ENCODE measurements around the gene TSPAN15.

The TSPAN15 gene

DNA sequence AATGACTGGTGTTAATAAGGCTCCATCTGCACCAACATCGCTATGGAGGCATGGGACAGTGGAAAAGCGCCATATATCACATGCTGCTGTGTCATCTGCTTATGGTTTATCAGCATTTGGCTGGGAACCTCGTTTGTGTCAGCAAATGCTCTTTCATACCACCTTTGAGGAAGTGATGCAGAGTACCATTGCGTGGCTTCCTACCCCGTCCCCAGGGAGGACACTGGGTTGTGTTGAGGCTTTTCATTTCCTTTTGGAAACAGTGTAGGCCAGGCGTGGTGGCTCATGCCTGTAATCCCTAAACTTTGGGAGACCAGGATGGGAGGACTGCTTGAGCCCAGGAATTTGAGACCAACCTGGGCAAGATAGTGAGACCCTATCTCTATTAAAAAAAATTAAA lies 41.3 kb upstream of the TSPAN15 start:
- H3K36me3 ChIP-seq (ENCODE audit: insufficient read depth, low read length): no peaks in the 10 kb centered on the region
- peaks cover 18% of the 10 kb centered on the region for H3K4me1 ChIP-seq (ENCODE audit: control insufficient read depth, insufficient read depth, low read length)
- no peaks in the 10 kb centered on the region for H3K27me3 ChIP-seq (ENCODE audit: control insufficient read depth, insufficient read depth, low read length)
- H3K9ac ChIP-seq (ENCODE audit: low read depth, low read length): no peak overlapping the region
- H3K9me3 ChIP-seq (replicated peaks; ENCODE audit: low read length): no peaks in the 10 kb centered on the region
- no peak overlapping the region for H3K4me3 ChIP-seq (ENCODE audit: low read length)
- no peak overlapping the region for H3K4me2 ChIP-seq (ENCODE audit: low read length)

DNA sequence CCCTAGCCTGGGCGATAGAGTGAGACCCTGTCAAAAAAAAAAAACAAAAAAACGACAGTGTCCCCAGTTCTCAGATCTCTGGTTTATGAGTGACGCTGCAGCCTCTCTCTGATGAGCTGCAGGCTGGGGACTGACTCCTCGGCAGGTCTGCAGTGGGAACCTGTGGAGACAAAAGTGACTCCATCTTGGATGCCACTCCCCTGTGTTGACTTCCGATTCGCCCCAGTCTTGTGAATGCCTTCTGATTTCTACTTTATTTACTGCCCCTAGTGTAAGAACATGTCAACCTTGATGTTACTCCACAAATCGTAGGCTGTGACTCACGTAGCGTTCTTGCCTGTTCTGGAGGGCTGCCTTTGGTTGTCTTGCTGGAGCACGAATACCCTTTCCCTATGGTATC lies 40.8 kb upstream of the TSPAN15 start:
- Histone ChIP-seq H3K9me3 (replicated peaks; ENCODE audit: low read length) (no peaks in the 10 kb centered on the region), H3K4me1 (ENCODE audit: control insufficient read depth, insufficient read depth, low read length) (peaks cover 17% of the 10 kb centered on the region), H3K9ac (ENCODE audit: low read depth, low read length) (no peak overlapping the region), H3K27me3 (ENCODE audit: control insufficient read depth, insufficient read depth, low read length) (peaks cover 5% of the 10 kb centered on the region), H3K4me3 (ENCODE audit: low read length) (no peak overlapping the region), H3K4me2 (ENCODE audit: low read length) (no peak overlapping the region), H3K36me3 (ENCODE audit: insufficient read depth, low read length) (no peaks in the 10 kb centered on the region)

DNA sequence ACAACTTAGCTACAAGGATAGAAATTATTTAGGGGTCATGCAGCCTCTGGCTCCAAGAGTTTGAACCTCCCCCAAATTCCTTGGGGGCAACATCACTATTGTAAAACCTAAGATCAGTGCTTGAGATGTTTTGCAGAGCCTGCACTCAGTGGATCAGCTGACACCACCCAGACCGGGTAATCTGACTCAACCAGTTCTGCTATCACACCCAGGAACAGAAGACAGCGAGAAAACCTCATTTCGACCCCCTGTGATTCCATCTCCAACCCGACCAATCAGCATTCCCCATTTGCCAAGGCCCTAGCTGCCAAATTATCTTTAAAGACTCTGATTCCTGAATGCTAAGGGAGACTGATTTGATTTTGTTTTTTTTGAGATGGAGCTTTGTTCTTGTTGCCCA lies 39.8 kb upstream of the TSPAN15 start:
- no peaks in the 10 kb centered on the region for H3K36me3 ChIP-seq (ENCODE audit: insufficient read depth, low read length)
- no peak overlapping the region for H3K9ac ChIP-seq (ENCODE audit: low read depth, low read length)
- no peak overlapping the region for H3K4me2 ChIP-seq (ENCODE audit: low read length)
- no peaks in the 10 kb centered on the region for H3K9me3 ChIP-seq (replicated peaks; ENCODE audit: low read length)
- no peak overlapping the region for H3K4me3 ChIP-seq (ENCODE audit: low read length)
- peaks cover 14% of the 10 kb centered on the region for H3K4me1 ChIP-seq (ENCODE audit: control insufficient read depth, insufficient read depth, low read length)
- H3K27me3 ChIP-seq (ENCODE audit: control insufficient read depth, insufficient read depth, low read length): peaks cover 15% of the 10 kb centered on the region

DNA sequence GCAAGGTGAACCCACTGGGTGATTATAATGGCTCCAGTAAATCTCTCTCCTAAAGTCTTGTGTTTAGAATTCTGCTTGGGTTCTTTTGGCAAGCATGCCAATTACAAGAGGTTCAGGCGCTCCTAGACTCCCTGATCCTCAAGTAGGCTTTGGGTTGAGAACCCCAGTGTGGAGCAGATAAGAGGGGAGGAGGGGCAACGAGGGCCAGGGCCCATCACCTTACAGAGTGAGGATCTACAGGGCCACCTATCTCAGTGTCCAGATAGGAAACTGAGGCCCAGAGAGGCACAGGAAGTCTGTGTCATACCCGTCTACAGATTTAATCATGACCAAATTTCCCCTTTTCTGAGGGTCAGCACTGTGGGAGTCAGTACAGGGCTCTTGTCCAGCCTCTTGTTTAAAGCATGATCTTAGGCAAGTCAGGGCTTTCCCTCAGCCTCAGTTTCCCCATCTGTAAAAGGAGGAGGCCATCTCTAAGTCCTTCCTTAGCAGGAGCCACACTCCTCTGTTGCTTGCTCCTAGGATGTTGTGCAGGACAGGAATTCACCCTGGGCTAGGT lies 39.0 kb upstream of the TSPAN15 start:
- H3K4me3 ChIP-seq (ENCODE audit: low read length): no peak overlapping the region
- no peaks in the 10 kb centered on the region for H3K36me3 ChIP-seq (ENCODE audit: insufficient read depth, low read length)
- H3K4me1 ChIP-seq (ENCODE audit: control insufficient read depth, insufficient read depth, low read length): peaks cover 14% of the 10 kb centered on the region
- peaks cover 23% of the 10 kb centered on the region for H3K27me3 ChIP-seq (ENCODE audit: control insufficient read depth, insufficient read depth, low read length)
- no peaks in the 10 kb centered on the region for H3K9me3 ChIP-seq (replicated peaks; ENCODE audit: low read length)
- H3K4me2 ChIP-seq (ENCODE audit: low read length): no peak overlapping the region
- no peak overlapping the region for H3K9ac ChIP-seq (ENCODE audit: low read depth, low read length)

DNA sequence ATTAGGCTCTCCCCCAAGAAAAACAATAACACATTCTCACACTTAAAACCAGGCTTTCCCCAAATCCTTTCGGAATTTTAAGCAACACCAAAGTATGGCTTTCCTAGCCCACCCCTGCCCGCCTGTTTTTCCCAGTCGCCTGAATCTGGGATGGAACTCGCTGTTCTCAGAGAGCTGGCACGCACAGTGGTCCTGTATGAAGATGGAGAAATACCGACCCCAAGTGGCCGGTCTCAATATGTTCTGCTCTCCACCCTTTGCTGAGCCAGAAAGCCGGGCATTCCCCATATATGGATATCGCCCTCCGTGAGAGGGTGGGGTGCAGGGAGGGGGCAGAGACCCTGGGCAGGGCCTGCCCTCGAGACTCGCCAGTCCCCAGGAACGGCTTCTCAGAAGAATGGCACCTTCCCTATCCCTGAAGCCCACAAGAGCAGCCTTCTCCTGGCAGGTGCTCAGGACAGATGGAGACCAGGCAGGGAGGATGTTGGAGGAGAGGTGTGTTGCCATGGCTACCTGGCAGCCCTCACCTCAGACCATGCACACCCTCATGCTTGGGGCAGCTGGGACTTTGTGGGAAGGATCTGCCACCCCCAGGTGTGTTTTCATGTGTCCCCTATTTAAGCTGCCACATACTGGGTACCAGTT lies 37.9 kb upstream of the TSPAN15 start:
- Histone ChIP-seq H3K4me1 (ENCODE audit: control insufficient read depth, insufficient read depth, low read length) (peaks cover 8% of the 10 kb centered on the region), H3K4me2 (ENCODE audit: low read length) (peak overlapping the region; percentile 54), H3K9me3 (replicated peaks; ENCODE audit: low read length) (no peaks in the 10 kb centered on the region), H3K9ac (ENCODE audit: low read depth, low read length) (no peak overlapping the region), H3K4me3 (ENCODE audit: low read length) (no peak overlapping the region), H3K36me3 (ENCODE audit: insufficient read depth, low read length) (no peaks in the 10 kb centered on the region), H3K27me3 (ENCODE audit: control insufficient read depth, insufficient read depth, low read length) (peaks cover 27% of the 10 kb centered on the region)

DNA sequence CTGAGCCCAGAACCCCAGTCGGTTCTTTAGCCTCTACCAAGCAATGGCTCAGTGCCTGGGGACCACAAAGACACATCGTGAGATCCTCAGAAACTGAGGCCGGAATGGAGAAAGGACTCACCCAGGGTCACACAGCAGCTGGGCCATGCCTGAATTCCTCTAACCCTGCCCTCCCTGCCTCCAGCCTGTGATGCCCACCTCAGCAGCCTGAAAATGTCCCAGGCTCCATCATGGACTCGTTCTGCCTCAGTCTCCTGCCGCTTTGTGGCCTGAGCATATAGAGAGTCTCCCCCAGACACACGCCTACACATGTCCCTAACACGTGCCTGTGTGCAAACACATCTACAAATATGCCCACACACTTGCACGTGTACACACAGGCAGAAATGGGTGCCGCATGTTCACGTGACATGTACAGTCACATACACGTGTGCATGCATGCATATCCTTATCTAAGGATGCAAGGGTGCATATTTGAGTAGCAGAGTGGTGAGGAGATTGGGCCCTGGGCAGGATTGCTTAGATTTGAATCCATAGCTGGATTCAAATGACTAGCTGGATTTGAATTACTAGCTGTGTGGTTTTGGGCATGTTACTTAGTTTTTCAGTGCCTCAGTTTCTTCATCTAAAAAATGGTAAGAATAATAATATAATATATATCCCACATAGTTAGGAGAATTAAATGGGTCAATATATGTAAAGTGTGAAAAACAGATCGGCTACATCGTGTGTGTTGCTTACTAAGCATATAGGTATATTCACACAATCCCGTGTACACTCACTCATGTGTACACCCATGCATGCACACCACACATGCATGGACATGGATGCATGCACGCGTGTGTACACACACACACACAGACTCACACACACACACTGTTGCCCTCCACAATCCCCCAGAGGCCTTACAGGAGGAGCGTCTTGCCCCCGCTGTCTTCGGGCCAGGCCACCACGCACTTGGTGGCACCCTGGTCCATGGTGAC lies 36.9 kb upstream of the TSPAN15 start:
- H3K4me3 ChIP-seq (ENCODE audit: low read length): no peak overlapping the region
- H3K4me2 ChIP-seq (ENCODE audit: low read length): no peak overlapping the region
- H3K9me3 ChIP-seq (replicated peaks; ENCODE audit: low read length): no peaks in the 10 kb centered on the region
- H3K36me3 ChIP-seq (ENCODE audit: insufficient read depth, low read length): no peaks in the 10 kb centered on the region
- H3K4me1 ChIP-seq (ENCODE audit: control insufficient read depth, insufficient read depth, low read length): peaks cover 2% of the 10 kb centered on the region
- H3K27me3 ChIP-seq (ENCODE audit: control insufficient read depth, insufficient read depth, low read length): peaks cover 27% of the 10 kb centered on the region
- no peak overlapping the region for H3K9ac ChIP-seq (ENCODE audit: low read depth, low read length)

DNA sequence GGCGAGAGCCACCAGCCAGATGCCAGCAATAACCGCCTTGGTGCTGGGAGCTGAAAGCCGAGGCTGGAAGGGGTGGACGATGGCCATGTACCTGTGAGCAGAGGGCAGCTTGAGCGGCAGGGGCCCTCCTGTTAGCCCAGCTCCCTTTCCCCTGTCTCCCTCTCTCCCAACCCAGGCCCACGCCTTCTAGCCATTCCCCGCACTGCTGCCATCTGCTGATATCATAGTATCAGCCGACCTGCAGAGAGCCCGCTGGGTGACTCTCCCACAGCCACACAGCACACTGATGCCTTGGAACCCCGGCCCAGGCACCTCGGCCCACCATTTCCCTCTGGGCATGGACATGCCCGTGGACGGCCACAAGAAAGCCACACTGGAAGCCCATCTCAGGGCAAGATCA lies 36.2 kb upstream of the TSPAN15 start:
- Histone ChIP-seq H3K4me1 (ENCODE audit: control insufficient read depth, insufficient read depth, low read length) (peaks cover 2% of the 10 kb centered on the region), H3K9me3 (replicated peaks; ENCODE audit: low read length) (no peaks in the 10 kb centered on the region), H3K4me2 (ENCODE audit: low read length) (no peak overlapping the region), H3K9ac (ENCODE audit: low read depth, low read length) (no peak overlapping the region), H3K4me3 (ENCODE audit: low read length) (no peak overlapping the region), H3K27me3 (ENCODE audit: control insufficient read depth, insufficient read depth, low read length) (peaks cover 27% of the 10 kb centered on the region), H3K36me3 (ENCODE audit: insufficient read depth, low read length) (no peaks in the 10 kb centered on the region)

DNA sequence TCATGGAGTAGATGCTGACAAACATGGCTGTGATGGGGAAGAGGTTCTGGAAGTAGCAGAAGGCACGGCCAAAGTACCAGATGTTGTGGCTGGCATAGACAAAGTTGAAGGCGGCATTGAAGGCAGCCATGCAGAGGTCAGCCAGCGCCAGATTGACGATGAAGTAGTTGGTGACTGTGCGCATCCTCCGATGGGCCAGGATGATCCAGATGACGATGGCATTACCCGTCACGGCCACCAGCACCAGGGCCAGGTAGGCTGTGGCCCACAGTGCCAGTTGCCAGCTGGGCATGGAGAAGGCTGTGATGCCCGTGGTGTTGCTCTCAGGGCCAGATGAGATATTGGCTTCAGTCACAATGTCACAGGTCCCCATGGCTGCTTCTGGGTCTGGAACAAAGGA lies 35.3 kb upstream of the TSPAN15 start:
- Histone ChIP-seq H3K36me3 (ENCODE audit: insufficient read depth, low read length) (no peaks in the 10 kb centered on the region), H3K9me3 (replicated peaks; ENCODE audit: low read length) (no peaks in the 10 kb centered on the region), H3K4me1 (ENCODE audit: control insufficient read depth, insufficient read depth, low read length) (peaks cover 2% of the 10 kb centered on the region), H3K4me3 (ENCODE audit: low read length) (no peak overlapping the region), H3K27me3 (ENCODE audit: control insufficient read depth, insufficient read depth, low read length) (peaks cover 27% of the 10 kb centered on the region), H3K4me2 (ENCODE audit: low read length) (no peak overlapping the region), H3K9ac (ENCODE audit: low read depth, low read length) (no peak overlapping the region)

DNA sequence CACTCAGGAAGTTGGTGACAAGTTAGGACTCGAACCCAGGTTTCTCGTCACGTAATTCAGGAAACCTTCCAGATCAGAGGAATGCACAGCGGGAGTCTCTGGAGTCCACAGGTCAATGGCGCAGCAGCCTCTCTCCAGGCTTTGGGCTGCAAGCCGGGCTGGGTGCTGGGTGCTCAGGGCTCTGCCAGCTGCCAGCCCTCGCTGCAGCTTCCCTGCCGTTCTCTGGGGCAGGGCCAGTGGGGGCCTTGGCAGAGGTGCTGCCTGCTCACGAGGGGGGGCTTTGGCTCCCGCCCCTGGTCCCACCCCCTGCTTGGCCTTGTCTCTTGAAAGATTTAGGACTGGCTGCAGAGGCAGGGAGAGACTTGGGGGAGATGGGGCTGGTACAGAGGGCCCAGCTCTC lies 34.6 kb upstream of the TSPAN15 start, which contains the start of gene TACR2:
TACR2 (minus strand) TSS at position 224 of the 400 bp plus-strand sequence. CDS start 595 bp downstream, outside the sequence.
- H3K4me1 ChIP-seq (ENCODE audit: control insufficient read depth, insufficient read depth, low read length): peaks cover 2% of the 10 kb centered on the region
- peaks cover 27% of the 10 kb centered on the region for H3K27me3 ChIP-seq (ENCODE audit: control insufficient read depth, insufficient read depth, low read length)
- no peak within 1 kb of the TSS for H3K9ac ChIP-seq (ENCODE audit: low read depth, low read length)
- no peak within 1 kb of the TSS for H3K4me2 ChIP-seq (ENCODE audit: low read length)
- H3K9me3 ChIP-seq (replicated peaks; ENCODE audit: low read length): no peaks in the 10 kb centered on the region
- no peak within 1 kb of the TSS for H3K4me3 ChIP-seq (ENCODE audit: low read length)
- H3K36me3 ChIP-seq (ENCODE audit: insufficient read depth, low read length): no peaks in the 10 kb centered on the region

DNA sequence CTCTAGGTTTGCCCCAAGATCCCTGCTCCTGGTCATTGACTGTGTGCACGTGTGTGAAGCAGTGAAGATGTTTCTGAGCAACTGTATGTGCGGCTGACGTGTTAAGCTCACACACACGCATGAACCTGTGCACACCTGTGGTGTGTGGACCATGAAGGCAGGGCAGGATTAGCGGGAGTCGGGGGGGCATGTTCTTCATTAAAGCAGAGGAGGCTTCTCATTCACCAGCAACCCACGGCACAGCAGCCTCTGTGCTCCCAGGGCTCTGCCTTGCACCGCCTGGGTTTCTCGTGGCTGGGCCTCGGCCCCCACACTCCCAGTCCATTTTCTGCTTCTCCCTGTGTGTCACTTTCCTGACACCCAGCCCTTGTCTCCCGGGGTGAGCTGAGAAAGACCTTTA lies 33.7 kb upstream of the TSPAN15 start:
- Histone ChIP-seq H3K4me1 (ENCODE audit: control insufficient read depth, insufficient read depth, low read length) (peaks cover 2% of the 10 kb centered on the region), H3K4me3 (ENCODE audit: low read length) (no peak overlapping the region), H3K27me3 (ENCODE audit: control insufficient read depth, insufficient read depth, low read length) (peaks cover 33% of the 10 kb centered on the region), H3K9me3 (replicated peaks; ENCODE audit: low read length) (no peaks in the 10 kb centered on the region), H3K9ac (ENCODE audit: low read depth, low read length) (no peak overlapping the region), H3K4me2 (ENCODE audit: low read length) (no peak overlapping the region), H3K36me3 (ENCODE audit: insufficient read depth, low read length) (no peaks in the 10 kb centered on the region)

DNA sequence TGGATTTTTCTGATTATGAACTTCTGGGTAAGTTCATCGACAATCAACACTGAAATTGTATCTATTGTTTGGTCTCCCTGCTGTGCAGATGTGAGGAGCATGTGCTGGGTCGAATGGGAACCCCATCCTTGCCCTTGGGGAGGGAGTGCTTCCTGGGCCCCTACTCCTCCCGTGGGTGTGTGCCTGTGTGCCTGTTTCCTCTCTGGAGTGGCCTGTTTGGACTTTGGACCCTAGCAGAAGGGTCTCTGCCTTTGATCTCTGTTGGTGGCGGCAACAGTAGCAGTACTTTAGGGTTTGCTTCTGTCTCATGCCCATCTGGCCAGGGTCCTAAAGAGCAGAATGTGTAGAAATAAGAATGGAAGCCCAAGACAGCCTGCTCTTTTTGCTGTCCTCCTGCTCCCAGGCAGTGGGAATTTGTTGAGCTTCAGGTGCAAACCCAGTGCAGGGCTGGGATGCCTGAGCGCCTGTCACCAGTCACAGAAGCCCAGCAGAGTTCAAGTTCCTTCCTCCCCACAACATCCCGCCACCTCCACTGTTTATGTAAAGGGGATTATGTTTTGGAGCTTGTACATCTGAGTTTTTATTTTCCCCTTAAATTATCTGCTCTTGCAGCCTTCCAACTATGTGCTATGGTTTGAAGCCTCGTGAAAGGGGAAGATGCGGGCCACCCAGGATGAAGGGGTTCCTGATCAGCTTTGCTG lies 33.1 kb upstream of the TSPAN15 start:
- Histone ChIP-seq H3K36me3 (ENCODE audit: insufficient read depth, low read length) (no peaks in the 10 kb centered on the region), H3K4me2 (ENCODE audit: low read length) (no peak overlapping the region), H3K27me3 (ENCODE audit: control insufficient read depth, insufficient read depth, low read length) (peaks cover 36% of the 10 kb centered on the region), H3K9ac (ENCODE audit: low read depth, low read length) (no peak overlapping the region), H3K9me3 (replicated peaks; ENCODE audit: low read length) (no peaks in the 10 kb centered on the region), H3K4me1 (ENCODE audit: control insufficient read depth, insufficient read depth, low read length) (no peaks in the 10 kb centered on the region), H3K4me3 (ENCODE audit: low read length) (no peak overlapping the region)
